GM21576 (cell line): Measurements from ENCODE around the gene SKAP2.
A peak's percentile ranks its signal among the peaks of the same experiment; 100 is the strongest.

Experiments
- ATAC-seq: cut with Tn5 transposase; IDR thresholded peaks from one replicate; pipeline ENCODE4 v1.9.1; 2021; ENCODE audit warnings: mild to moderate bottlenecking, moderate library complexity; ENCODE audit not compliant: unreplicated experiment

SKAP2 gene

GRCh38 chr7:26668821-26669220 lies 195.6 kb downstream of the SKAP2 start:
- no peak for ATAC-seq

GRCh38 chr7:26667514-26668133 lies 196.8 kb downstream of the SKAP2 start:
- peak; percentile 53 for ATAC-seq

GRCh38 chr7:26664735-26665416 lies 199.5 kb downstream of the SKAP2 start:
- no peak for ATAC-seq

- no peak for ATAC-seq
These were observed 200.1 kb downstream of the SKAP2 start for GRCh38 chr7:26664274-26664673.

GRCh38 chr7:26663874-26664273 lies 200.5 kb downstream of the SKAP2 start:
- no peak for ATAC-seq

- no peak for ATAC-seq
These were observed 201.7 kb downstream of the SKAP2 start for GRCh38 chr7:26662646-26663045.

- ATAC-seq = no peak
These were observed 205.3 kb downstream of the SKAP2 start for GRCh38 chr7:26659121-26659520.

GRCh38 chr7:26658389-26659084 lies 205.9 kb downstream of the SKAP2 start:
- ATAC-seq = no peak

- no peak for ATAC-seq
These were observed 206.6 kb downstream of the SKAP2 start for GRCh38 chr7:26657686-26658388.

GRCh38 chr7:26657206-26657641 lies 207.2 kb downstream of the SKAP2 start:
- no peak for ATAC-seq

GRCh38 chr7:26656735-26657134 lies 207.7 kb downstream of the SKAP2 start:
- ATAC-seq = no peak

GRCh38 chr7:26655781-26656180 lies 208.6 kb downstream of the SKAP2 start:
- no peak for ATAC-seq

GRCh38 chr7:26653430-26654399 lies 210.7 kb downstream of the SKAP2 start:
- ATAC-seq = no peak

- ATAC-seq = no peak
These were observed 211.8 kb downstream of the SKAP2 start for GRCh38 chr7:26652401-26653100.

GRCh38 chr7:26650103-26650502 lies 214.3 kb downstream of the SKAP2 start:
- no peak for ATAC-seq

- ATAC-seq = no peak
These were observed 215.0 kb downstream of the SKAP2 start for GRCh38 chr7:26649388-26649787.

- no peak for ATAC-seq
These were observed 215.8 kb downstream of the SKAP2 start for GRCh38 chr7:26648554-26648953.

GRCh38 chr7:26646336-26647048 lies 217.9 kb downstream of the SKAP2 start:
- ATAC-seq = no peak

GRCh38 chr7:26645121-26645520 lies 219.3 kb downstream of the SKAP2 start:
- no peak for ATAC-seq
